Skeletal muscle satellite cell (primary cell): ENCODE data around the gene CTDSPL. TPM values are rescaled to one million over a fixed set of nuclear protein-coding genes. Genes with fewer than 3 reads are reported as not detected.
"Not testable (repeated sequence)": the region's sequence is repeated elsewhere in the genome, so short reads cannot be mapped to it uniquely, and the experiment has no call there.

Source experiments
- H3K27me3 ChIP-seq: 2 replicates; pipeline ENCODE4 v1.7.0; 2013; ENCODE audit warnings: low read length; ENCODE audit not compliant: control insufficient read depth, insufficient read depth
- H3K36me3 ChIP-seq: 2 replicates; pipeline ENCODE4 v1.7.0; 2013; ENCODE audit warnings: mild to moderate bottlenecking, control low read depth, low read length; ENCODE audit not compliant: insufficient read depth
- H3K4me1 ChIP-seq: 2 replicates; pipeline ENCODE4 v1.7.0; 2013; ENCODE audit warnings: low read length; ENCODE audit not compliant: control insufficient read depth, insufficient read depth
- H3K4me2 ChIP-seq: 2 replicates; pipeline ENCODE4 v1.7.0; 2013; ENCODE audit warnings: mild to moderate bottlenecking, low read length
- H3K4me3 ChIP-seq: 2 replicates; pipeline ENCODE4 v1.7.0; 2013; ENCODE audit warnings: low read length
- H3K9ac ChIP-seq: 2 replicates; pipeline ENCODE4 v1.7.0; 2013; ENCODE audit warnings: mild to moderate bottlenecking, low read depth, low read length, moderate library complexity
- H3K9me3 ChIP-seq: replicated peaks from 2 replicates; pipeline ENCODE4 v1.7.0; 2013; ENCODE audit warnings: mild to moderate bottlenecking, control low read depth, low read length
- total RNA-seq: library from RNA; depleted of rRNA; stranded (reverse); fragments of >200 nt; gene quantifications from 2 replicates; pipeline ENCODE4 v1.2.3, GENCODE V29; 2012; rRNA removed

Gene CTDSPL, protein sequence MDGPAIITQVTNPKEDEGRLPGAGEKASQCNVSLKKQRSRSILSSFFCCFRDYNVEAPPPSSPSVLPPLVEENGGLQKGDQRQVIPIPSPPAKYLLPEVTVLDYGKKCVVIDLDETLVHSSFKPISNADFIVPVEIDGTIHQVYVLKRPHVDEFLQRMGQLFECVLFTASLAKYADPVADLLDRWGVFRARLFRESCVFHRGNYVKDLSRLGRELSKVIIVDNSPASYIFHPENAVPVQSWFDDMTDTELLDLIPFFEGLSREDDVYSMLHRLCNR
- total RNA-seq = 17.5 and 19.9 TPM in 2 replicates

DNA sequence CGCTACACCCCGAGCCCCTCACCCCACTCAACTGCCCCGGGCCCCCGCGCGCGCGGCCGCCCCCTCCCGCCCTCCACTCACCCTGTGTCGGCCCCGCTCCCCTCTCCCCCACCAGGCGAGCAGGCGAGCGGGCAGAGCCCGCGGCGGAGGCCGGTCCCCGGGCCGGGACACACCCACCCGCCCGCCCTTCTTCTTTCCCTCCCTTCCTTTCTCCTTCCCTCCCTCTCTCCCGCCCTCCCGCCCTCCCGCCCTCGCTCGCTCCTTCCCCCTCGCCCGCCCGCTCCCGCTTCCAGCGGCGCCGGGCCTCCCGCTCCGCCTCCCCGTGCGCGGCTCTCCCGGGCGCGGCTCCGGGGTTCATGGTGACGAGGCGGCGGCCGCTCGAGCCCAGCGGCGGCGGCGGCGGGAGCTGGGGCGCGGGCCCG, at the start of gene CTDSPL:
Gene CTDSPL (plus strand): TSS at position 261 of the 422 bp plus-strand sequence. CDS start 320 bp downstream, outside the sequence.
- Histone ChIP-seq H3K4me3 (peak within 1 kb of the TSS; percentile 94), H3K9ac (peak within 1 kb of the TSS; percentile 77)

DNA sequence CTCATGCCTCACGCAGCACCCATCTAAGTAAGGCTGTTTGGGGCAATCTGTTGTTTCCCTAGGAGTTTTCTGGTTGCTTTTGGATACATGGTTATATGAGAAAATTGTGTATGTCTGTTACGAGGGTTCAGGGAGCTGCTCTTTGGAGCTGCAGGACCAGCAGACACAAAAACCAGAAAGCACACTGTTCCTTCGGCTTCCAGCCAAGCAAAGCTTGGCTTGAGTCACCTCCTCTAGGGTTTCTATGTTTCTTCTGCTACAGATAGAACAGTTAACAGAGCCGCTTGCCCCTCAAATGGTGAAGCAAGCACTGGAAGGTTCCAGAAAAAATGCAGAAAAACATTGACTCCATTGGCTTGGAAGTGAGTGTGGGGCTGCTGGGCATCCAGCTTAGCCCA, 49.2 kb upstream of the CTDSPL start:
- Histone ChIP-seq H3K9me3 (no peaks in the 10 kb centered on the region), H3K9ac (no peak overlapping the region), H3K4me3 (no peak overlapping the region), H3K4me2 (no peak overlapping the region), H3K27me3 (no peaks in the 10 kb centered on the region), H3K4me1 (no peaks in the 10 kb centered on the region), H3K36me3 (no peaks in the 10 kb centered on the region)

More for the DNA sequence above, at the start of gene CTDSPL:
- no peaks in the 10 kb centered on the region for H3K27me3 ChIP-seq
- peaks cover 41% of the 10 kb centered on the region for H3K4me1 ChIP-seq
- H3K9me3 ChIP-seq = no peaks in the 10 kb centered on the region
- peak within 1 kb of the TSS; percentile 96 for H3K4me2 ChIP-seq
- H3K36me3 ChIP-seq = no peaks in the 10 kb centered on the region

DNA sequence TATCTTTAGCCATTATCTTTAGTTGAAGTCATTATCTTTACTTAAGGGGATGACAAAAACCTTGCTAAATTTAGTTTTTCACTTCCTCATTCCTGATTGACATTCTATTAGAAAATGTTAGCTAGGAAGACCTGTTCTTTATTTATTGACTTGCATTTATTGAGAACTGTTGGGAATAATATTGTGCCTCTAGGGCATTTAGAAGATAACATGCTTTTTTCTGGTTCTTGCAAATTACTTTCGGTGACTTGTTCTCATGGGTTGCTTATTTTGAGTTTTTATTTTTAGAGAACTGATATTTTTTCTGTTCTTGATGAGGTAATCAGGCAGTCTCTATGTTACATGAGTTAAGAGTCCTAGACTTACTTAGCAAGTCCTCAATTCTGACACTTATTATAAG, 48.3 kb upstream of the CTDSPL start:
- Histone ChIP-seq H3K9me3 (no peaks in the 10 kb centered on the region), H3K9ac (no peak overlapping the region), H3K27me3 (no peaks in the 10 kb centered on the region), H3K4me2 (no peak overlapping the region), H3K4me3 (no peak overlapping the region), H3K4me1 (no peaks in the 10 kb centered on the region), H3K36me3 (no peaks in the 10 kb centered on the region)

DNA sequence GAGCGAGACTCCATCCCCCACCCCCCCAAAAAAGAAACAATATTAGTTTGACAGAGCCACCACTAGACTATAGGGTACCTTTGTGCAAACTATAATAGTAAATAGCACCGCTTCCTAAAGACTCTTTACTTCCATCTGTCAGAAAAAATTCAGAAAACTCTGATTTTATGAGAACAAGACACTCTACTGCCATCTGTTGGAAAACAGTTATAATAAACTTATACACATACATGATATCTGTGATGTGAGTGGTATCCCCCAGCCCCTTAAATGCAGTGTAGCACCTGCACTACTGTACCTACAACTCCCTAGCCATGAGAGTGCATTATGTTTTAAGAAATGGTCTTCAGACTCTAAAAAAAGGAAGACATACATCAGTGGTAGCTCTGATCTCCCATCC, 47.1 kb upstream of the CTDSPL start:
- no peaks in the 10 kb centered on the region for H3K9me3 ChIP-seq
- no peak overlapping the region for H3K9ac ChIP-seq
- no peak overlapping the region for H3K4me2 ChIP-seq
- H3K4me1 ChIP-seq = no peaks in the 10 kb centered on the region
- no peaks in the 10 kb centered on the region for H3K27me3 ChIP-seq
- H3K4me3 ChIP-seq = no peak overlapping the region
- H3K36me3 ChIP-seq = no peaks in the 10 kb centered on the region

DNA sequence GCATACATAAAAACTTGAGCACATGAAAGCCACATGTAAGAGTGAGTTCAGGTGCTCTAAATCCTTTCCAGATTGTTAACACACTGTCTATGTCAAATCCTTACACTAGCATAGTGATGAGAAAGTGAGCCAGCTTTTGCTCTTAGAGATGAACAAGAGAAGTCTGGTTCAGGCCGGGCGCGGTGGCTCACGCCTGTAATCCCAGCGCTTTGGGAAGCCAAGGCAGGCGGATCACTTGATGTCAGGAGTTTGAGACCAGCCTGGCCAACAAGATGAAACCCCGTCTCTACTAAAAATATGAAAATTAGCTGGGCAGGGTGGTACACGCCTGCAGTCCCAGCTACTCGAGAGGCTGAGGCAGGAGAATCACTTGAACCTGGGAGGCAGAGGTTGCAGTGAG, 46.5 kb upstream of the CTDSPL start:
- not testable (repeated sequence) for H3K9ac ChIP-seq, H3K4me3 ChIP-seq, H3K4me1 ChIP-seq, H3K9me3 ChIP-seq, H3K27me3 ChIP-seq, H3K36me3 ChIP-seq, H3K4me2 ChIP-seq

DNA sequence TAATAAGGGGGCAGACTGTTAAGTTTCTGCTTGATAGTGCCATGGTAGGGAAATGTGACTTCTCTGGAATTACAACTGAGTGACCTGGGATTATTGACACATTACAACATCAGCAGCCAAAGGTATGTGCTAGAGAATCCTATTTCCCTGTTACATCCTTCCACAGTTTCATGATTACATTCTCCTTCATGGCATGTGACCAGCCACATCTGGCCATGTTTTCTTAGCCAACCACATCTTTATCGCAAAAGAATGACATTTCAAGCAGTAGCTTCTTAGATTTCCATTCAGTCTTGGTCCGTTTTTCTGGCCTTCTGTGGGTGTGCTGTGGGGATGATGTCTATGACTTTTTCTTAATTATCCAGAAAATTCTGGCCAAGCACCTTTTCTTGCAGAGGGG, 45.4 kb upstream of the CTDSPL start:
- H3K9ac ChIP-seq = no peak overlapping the region
- H3K36me3 ChIP-seq = no peaks in the 10 kb centered on the region
- H3K4me2 ChIP-seq = no peak overlapping the region
- no peak overlapping the region for H3K4me3 ChIP-seq
- no peaks in the 10 kb centered on the region for H3K9me3 ChIP-seq
- no peaks in the 10 kb centered on the region for H3K27me3 ChIP-seq
- no peaks in the 10 kb centered on the region for H3K4me1 ChIP-seq

DNA sequence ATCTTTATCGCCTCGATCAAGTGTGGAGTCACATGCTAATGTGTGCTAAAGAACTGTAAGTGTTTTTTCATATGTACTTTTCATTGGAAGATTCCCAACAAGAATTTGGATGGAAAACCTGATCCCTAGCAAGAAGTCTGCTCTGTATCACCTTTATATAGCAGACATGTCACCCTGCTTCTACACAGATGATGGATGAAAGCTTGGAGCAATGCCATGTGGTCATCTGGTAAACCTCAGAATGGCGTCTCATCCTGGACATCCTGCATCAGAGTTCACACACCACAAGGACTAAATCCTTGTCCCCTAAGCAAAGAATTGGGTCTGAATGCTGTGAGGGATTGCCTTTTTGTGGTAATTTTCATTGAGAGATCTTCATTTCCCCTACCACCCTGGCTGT, 42.1 kb upstream of the CTDSPL start:
- Histone ChIP-seq H3K4me3 (no peak overlapping the region), H3K9me3 (no peaks in the 10 kb centered on the region), H3K4me2 (no peak overlapping the region), H3K4me1 (no peaks in the 10 kb centered on the region), H3K36me3 (no peaks in the 10 kb centered on the region), H3K27me3 (no peaks in the 10 kb centered on the region), H3K9ac (no peak overlapping the region)

DNA sequence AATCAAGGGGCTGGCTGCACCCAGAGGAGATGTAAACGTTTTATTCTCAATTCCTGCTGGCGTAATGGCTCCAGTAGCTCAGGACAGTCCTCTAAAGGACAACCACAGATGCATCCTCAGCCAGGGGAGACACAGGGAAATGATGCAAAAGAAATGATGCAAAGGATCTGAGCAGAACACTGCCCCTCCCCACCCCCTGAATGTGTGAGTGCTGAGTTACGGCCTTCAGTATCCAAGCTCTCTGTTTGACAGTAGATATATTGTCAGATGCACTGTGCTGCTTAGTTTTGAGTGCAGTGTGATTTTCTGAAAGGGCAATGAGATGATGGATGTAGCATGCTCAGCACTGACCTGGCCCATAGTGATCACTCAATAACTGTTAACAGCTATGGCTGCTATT, 41.4 kb upstream of the CTDSPL start:
- Histone ChIP-seq H3K4me1 (no peaks in the 10 kb centered on the region), H3K4me3 (no peak overlapping the region), H3K27me3 (no peaks in the 10 kb centered on the region), H3K36me3 (no peaks in the 10 kb centered on the region), H3K4me2 (no peak overlapping the region), H3K9me3 (no peaks in the 10 kb centered on the region), H3K9ac (no peak overlapping the region)

DNA sequence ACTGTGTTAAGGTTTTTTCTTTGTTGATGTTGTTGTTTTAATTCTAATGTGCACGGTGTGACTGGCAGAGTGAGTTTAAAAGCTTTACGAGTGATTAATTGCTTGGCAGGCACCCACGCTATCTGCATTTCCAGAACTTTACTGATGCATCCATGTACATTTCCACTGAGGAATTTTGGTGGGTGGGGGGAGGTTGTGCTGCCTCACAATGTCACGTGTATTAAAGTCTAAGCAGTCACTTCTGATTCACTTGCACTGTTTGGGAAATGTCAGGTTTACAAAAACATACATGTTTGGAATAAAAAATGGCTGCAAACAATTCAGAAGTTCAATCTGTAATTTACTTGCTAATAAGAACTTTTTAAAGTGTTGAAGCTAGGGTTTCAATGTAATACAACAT, 38.5 kb upstream of the CTDSPL start:
- no peak overlapping the region for H3K4me3 ChIP-seq
- no peak overlapping the region for H3K4me2 ChIP-seq
- no peaks in the 10 kb centered on the region for H3K36me3 ChIP-seq
- no peaks in the 10 kb centered on the region for H3K27me3 ChIP-seq
- no peak overlapping the region for H3K9ac ChIP-seq
- H3K9me3 ChIP-seq = no peaks in the 10 kb centered on the region
- no peaks in the 10 kb centered on the region for H3K4me1 ChIP-seq

DNA sequence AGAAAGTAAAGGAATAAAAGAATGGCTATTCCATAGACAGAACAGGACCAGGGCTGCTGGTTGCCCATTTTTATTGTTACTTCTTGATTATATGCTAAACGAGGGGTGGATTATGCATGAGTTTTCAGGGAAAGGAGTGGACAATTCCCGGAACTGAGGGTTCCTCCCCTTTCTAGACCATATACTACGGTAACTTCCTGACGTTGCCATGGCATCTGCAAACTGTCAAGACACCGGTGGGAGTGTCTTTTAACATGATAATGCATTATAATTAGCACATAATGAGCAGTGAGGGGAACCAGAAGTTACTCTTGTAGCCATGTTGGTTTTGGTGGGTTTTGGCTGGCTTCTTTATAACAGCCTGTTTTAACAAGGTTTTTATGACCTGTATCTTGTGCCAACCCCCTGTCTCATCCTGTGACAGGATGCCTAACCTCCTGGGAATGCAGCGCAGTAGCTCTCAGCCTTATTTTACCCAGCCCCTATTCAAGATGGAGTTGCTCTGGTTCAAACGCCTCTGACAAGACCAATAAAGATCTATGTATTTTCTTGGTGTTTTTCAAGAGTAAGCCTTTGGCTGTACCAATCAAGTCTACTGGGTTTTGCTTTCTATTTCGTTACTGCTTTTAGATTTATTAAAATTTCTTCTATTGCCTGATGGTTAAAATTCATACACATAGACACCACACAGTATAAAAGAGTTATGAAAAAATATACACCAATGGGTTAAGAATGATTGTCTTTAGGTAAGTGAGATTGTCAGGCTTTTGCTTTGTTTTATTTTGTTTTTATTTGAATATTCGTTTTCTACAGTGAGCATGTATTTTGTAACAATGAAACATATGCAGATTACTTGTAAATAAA, 37.4 kb upstream of the CTDSPL start:
- H3K36me3 ChIP-seq = peaks cover 6% of the 10 kb centered on the region
- H3K9ac ChIP-seq = no peak overlapping the region
- no peaks in the 10 kb centered on the region for H3K9me3 ChIP-seq
- no peak overlapping the region for H3K4me3 ChIP-seq
- H3K4me1 ChIP-seq = no peaks in the 10 kb centered on the region
- no peaks in the 10 kb centered on the region for H3K27me3 ChIP-seq
- no peak overlapping the region for H3K4me2 ChIP-seq

DNA sequence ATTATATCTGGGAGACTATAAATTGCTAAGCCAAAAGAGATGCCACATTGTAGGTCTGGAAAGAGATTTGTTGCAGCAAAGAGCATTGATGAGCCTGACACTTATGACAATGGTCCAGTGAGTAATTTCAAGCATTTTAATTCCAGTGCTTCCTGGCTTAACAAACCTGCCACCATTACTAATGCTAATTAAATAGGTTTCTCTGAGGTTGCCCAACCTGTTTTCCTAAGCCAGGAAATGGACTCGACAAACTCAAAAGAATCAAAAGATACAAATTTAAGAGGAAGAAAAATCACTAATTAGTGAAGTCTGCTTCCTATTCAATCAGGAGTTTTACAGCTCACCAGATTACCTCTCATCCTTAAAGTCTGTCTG, 36.7 kb upstream of the CTDSPL start:
- Histone ChIP-seq H3K9me3 (no peaks in the 10 kb centered on the region), H3K9ac (no peak overlapping the region), H3K4me1 (no peaks in the 10 kb centered on the region), H3K4me3 (no peak overlapping the region), H3K27me3 (no peaks in the 10 kb centered on the region), H3K4me2 (no peak overlapping the region), H3K36me3 (peaks cover 6% of the 10 kb centered on the region)
